GM18520 (cell line): ENCODE results near the gene SBF2.
"Not testable (repeated sequence)": the region's sequence is repeated elsewhere in the genome, so short reads cannot be mapped to it uniquely, and the experiment has no call there.

ENCODE experiments used
- ATAC-seq: cut with Tn5 transposase; IDR thresholded peaks from one replicate; pipeline ENCODE4 v1.9.1; 2021; ENCODE audit not compliant: unreplicated experiment

SBF2 gene

GRCh38 chr11:9914064-9914463 lies 380.0 kb downstream of the SBF2 start:
- ATAC-seq: no peak

DNA sequence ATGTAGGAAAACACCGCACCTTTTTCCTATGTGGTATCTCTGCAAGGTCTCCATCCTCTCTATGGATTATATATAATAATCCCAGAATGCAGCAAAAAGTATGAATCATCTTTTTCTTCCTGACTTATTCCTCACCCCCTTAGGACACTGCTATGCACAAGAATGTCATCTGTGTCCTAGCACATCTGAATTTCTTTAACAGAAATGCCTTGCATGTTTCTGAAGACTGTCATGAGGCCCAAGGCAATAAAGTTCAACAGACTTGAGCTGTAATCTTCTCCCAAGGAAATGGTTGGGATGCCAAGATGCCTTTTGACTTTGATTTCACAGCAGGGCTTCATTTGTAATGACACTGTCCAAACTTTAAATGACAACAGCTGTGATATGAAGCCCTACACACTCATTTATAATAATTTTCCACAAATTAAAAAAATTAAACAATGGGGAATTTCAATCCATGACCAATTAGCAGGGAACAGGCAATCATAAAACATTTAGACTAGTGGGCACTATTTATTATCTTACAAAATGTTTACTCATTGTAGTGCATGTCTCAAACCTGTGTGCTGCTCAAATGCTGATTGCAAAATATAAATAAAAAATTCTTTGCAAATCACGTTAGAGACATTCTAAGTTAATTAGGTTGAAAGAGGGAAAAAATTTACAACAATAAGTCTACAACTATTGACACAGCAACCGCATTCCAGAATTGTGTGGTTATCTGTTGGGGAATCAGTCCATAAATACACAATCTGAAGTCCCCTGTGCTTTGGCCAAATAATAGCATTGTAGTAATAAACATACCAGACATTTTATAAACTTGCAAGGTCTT lies 387.8 kb downstream of the SBF2 start:
- ATAC-seq: no peak

DNA sequence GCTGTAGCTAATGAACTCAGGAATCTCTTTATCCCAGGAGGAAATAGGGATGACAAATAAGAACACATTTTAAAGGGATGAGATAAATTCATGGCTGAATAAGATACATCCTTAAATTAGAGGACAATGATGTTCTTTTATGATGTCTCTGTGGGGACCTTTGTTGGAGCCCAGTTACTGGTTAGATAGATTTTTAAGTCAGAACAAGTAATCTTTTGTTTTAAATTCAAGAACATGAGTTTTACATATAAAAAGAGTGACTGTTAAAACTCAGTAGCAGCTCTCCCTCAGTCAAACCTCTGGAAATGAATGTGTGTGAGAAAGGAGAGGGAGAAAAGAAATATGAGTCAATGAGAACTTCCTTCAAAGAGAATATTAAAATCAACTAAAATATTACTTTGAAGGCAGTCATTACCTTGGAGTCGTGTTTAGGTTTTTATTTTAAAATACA lies 388.5 kb downstream of the SBF2 start:
- ATAC-seq: no peak

- ATAC-seq: no peak
Measured at GRCh38 chr11:9903579-9903978, 390.4 kb downstream of the SBF2 start.

DNA sequence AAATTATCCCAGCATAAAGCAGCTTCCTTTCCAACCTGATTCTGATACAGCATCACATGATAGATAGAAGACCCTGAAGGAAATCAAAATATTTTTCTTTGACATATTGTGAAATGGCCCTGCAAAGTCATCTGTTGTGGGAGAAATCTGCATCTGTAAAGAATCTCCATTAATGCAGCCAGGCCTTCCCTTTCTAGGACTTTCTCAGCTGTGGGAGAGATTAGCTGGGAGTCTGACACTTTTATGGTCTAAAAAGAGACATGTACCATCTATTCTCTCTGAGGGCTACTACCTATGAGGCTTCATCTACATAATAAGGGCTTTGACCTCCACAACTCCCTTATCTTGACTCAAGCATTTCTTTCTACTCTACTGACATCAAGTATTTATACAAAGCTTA lies 392.1 kb downstream of the SBF2 start:
- ATAC-seq: no peak

- ATAC-seq: not testable (repeated sequence)
Measured at GRCh38 chr11:9900253-9900652, 393.8 kb downstream of the SBF2 start.

DNA sequence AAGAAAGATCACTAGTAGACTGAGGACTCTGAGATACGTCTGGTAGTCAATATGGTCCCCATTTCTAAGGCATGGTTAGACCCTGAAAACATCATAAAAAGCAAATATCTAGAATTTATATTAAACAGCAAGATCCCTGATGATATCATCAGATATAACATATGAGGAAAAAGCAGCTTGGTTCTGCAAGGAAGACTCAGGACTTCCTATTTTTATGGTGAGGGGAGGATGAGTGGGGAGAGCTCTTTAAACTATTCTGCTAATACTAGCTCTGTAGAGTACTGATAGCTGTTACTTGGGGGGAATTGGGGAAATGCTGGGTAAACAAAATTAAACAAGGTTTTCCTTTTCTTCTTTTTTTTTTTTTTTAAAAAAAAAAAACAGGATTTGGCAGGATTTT lies 394.3 kb downstream of the SBF2 start:
- no peak for ATAC-seq

DNA sequence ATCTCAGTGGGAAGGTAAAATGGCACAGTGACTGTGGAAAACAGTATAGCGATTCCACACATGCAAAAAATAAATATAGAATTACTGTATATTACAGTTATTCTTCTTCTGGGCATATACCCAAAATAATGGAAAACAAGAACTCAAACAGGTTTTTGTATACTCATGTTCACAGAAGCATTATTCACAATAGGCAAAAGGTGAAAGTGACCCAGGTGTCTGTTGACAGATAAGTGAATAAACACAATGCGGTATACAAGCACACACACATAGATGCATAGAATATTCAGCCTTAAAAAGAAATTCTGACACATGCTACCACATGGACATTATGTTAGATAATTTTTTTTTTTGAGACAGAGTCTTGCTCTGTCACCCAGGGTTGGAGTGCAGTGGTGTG lies 397.1 kb downstream of the SBF2 start:
- no peak for ATAC-seq

- no peak for ATAC-seq
Measured at GRCh38 chr11:9895006-9895405, 399.0 kb downstream of the SBF2 start.

GRCh38 chr11:9893474-9893873 lies 400.5 kb downstream of the SBF2 start:
- no peak for ATAC-seq

DNA sequence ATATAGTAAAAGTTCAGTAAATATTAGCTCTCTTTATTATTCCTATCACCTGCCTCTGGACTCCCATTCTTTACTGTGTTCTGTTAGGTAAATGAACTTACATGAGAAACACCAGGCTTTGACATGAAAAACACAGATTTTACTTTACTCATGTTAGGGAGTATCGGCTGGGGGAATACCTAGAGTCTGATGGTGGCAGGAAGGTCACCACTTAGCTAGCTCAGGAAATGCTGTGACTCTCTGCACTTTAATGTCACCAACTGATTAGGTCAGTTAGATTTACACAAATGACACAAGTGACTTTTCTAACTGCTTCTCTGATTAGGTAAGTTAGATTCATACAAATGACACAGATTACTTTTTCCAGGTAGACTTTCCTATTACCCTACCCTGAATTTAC lies 405.1 kb downstream of the SBF2 start:
- no peak for ATAC-seq

DNA sequence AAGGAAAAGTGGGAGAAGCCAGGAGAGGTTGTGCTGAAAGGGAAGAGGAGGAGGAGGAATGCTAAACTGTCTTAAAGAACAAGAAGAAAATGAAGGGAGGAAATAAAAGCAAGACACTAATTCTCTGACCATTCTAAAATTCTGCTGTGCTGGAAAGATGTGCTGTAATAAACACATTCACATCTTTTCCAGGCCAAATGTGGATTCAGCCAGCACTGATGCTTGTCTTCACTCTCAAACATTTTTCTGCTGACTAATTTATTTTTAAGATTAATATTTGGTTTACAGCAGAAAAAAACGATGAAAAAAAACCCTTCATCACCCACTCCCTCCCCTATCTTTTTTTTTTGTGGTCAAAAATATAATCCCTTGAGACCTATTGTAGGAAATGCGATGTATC lies 406.5 kb downstream of the SBF2 start:
- ATAC-seq: no peak

GRCh38 chr11:9886595-9886994 lies 407.4 kb downstream of the SBF2 start:
- ATAC-seq: no peak

- no peak for ATAC-seq
Measured at GRCh38 chr11:9884601-9885000, 409.4 kb downstream of the SBF2 start.

DNA sequence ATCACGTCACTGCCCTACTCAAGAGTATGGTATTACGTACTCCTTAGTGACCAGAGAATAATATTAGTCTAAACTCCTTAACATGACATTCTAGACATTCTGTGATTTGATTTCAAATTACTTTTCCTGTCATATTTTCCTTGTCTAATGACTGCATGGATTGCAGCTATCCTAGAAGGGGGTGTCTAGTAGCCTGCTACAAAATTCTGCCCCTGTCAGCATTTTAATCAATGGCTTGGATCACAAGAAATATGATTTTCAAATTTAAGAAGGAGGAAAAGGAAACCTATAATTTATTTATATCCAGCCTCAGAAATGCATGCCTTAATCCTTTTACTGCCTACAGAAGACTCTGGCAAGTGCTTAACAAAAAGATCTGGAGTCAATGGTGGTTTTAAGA lies 413.4 kb downstream of the SBF2 start:
- ATAC-seq: no peak

DNA sequence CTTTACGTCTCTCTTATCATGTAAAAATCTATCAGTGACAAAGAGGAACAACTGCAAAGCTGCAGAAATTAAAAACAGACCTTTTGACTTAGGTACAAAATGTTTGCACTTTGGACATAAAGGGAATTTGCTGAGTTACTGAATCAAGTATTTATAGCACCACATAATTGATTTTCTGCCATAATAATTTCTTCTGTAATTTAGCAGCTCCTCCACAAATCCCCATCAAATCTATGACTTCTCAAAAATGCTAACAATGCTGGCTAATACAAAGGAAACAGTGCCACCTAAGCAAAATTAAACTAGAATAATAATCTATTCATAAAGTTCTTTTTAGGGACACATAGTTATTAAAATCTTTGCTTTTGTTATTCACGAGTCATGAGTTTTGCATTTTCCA lies 415.1 kb downstream of the SBF2 start:
- ATAC-seq: no peak

GRCh38 chr11:9876331-9876730 lies 417.7 kb downstream of the SBF2 start:
- ATAC-seq: no peak

DNA sequence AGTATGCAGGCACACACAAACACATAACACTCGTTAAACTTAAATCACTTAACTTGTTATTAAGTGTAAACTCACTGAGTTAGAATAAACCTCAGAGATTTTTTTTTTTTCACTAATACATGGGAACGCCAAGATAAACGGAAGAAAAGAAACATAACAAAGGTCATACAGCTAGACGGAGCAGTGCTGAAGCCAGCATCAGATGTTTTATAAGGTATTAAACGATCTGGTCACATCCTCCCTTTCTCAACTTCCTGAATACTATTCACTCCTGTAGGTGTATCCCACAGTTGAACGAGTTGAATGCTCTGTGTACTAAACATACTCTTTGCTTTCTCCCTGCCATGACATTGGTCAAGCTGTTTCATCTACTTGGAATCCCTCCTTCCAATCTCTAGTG lies 418.2 kb downstream of the SBF2 start:
- no peak for ATAC-seq

DNA sequence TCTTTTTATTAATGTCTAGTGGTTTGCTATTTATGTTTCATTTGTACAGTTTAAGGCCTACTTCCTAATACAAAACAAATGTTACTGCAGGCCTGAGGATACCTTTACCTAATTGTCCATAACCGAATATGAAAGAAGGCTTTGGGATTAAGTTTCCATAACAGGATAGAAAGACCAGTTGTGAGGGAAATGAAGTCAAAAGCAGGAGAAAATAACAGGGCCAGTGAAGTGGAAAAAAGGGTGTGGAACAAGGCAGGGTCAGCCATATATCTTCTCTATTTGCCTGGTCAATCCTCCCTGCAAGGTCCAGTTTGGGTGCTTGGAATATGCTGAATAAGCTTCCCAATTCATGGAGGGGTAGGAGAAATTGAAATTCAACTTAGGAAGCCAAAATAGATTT lies 418.6 kb downstream of the SBF2 start:
- ATAC-seq: no peak

- no peak for ATAC-seq
Measured at GRCh38 chr11:9874466-9874865, 419.6 kb downstream of the SBF2 start.

- ATAC-seq: no peak
Measured at GRCh38 chr11:9868641-9869040, 425.4 kb downstream of the SBF2 start.

DNA sequence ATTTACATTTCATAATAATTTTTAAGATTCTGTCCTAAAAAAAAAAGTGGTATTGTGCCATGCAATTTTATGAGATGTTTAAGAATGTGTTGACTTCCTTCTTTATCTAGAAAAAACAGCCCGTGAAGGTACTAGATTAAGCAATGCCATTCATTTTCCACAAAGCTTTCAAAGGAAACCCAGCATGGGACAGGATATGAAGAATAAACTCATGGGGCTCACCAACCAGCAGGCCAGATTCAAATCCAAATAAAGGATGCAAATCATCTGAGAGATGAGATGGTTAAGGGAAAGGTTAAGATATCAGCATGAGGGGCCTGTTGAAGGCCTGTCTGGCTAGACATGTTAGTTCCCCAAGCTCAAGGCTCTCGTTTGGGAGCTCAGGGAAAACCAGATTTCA lies 431.0 kb downstream of the SBF2 start:
- ATAC-seq: no peak
